ENCODE measurements around the gene SYPL1. TPM values are rescaled to one million over a fixed set of nuclear protein-coding genes. Genes with fewer than 3 reads are reported as not detected.

Gene SYPL1
- total and polyA plus RNA-seq, 4 donors, result 40.4 to 53.6 (median 45.0) TPM

DNA sequence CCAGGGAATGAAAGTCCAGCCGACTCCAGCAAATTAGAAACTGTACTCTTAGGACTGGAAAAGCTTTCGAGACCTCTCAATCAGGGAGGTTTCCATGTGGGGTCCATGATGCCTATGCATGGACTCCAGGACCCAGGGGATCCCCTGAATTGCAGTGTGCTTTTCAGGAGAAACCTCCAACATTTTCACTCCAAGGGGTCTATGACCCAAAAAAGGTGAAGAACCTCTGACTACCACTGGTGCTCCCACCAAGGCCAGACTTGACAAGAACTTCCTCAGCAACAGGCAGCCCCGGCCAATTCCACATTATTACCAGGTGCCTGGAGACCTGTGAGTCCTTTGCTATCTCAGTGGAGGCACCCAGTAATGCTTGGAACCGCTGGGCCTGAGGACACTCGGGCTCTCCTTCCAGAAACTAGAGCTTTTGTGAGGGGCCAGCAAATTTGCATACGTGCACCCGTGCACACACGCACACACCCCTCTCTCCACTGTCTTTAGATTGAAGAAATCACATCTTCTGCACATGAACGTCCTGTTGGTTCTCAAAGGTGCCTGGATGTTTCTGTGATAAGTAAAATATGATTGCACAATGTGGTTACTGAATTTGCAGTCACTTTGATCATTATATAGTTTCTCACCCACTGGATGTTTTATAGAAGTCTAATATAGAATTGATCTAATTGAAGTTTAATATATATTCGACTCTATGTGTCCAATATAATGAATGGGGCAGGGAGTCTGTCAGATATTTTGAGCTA lies 54.7 kb downstream of the SYPL1 start:
- H3K9me3 ChIP-seq (ENCODE audit: control insufficient read depth, insufficient read depth, low read length), result peaks cover 5% of the 10 kb centered on the region
- H3K4me1 ChIP-seq (ENCODE audit: control insufficient read depth, insufficient read depth, low read length), result peaks cover 30% of the 10 kb centered on the region
- no peak for DNase-seq (ENCODE audit: low read depth in 4 of 6, low spot score in 6 of 6)
- H3K36me3 ChIP-seq (ENCODE audit: control insufficient read depth, insufficient read depth, low read length), result no peaks in the 10 kb centered on the region
- WGBS (ENCODE audit: insufficient coverage), result 77% methylated on average over 6 of the region's 10 CpGs
- H3K4me3 ChIP-seq (ENCODE audit: low read depth, low read length), result no peak overlapping the region
- H3K27me3 ChIP-seq (ENCODE audit: control insufficient read depth, insufficient read depth, low read length), result peaks cover 10% of the 10 kb centered on the region
- H3K27ac ChIP-seq (ENCODE audit: low read depth, low read length), result peak overlapping the region; percentile 21

DNA sequence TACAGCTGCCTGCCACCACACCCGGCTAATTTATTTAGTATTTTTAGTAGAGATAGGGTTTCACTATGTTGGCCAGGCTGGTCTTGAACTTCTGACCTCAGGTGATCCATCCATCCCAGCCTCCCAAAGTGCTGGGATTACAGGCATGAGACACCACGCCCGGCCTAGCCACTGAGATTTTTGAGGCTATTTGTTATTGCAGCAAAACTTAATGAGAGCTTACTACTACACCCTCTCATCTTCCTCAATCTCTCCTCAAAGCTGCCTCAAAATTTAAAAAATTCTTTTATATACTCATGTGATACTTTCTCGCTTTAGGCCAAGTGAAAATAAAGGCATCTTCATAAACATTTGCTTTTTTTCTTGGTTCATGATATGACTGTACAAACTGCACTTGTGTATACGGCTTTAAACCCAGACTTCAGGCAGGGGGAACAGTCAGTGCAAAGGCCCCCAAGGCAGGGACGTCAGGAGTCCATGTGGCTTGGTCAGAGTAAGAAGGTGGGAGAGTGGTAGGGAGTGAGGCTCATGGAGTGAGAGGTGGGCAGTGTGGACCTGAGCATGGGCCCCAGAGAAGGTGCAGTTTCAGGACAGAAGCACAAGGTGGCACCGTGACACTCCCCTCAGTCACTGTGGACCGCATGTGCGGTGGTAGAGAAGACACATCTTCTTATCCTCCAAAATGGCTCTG lies 55.5 kb downstream of the SYPL1 start:
- H3K4me1 ChIP-seq (ENCODE audit: control insufficient read depth, insufficient read depth, low read length), result peaks cover 30% of the 10 kb centered on the region
- peak in 2 of 6 donors; percentile 72 to 79 for DNase-seq (ENCODE audit: low read depth in 4 of 6, low spot score in 6 of 6)
- no peak overlapping the region for H3K4me3 ChIP-seq (ENCODE audit: low read depth, low read length)
- no peak overlapping the region for H3K27ac ChIP-seq (ENCODE audit: low read depth, low read length)
- peaks cover 5% of the 10 kb centered on the region for H3K9me3 ChIP-seq (ENCODE audit: control insufficient read depth, insufficient read depth, low read length)
- H3K27me3 ChIP-seq (ENCODE audit: control insufficient read depth, insufficient read depth, low read length), result peaks cover 10% of the 10 kb centered on the region
- H3K36me3 ChIP-seq (ENCODE audit: control insufficient read depth, insufficient read depth, low read length), result no peaks in the 10 kb centered on the region
- 69% methylated on average over 6 of the region's 9 CpGs for WGBS (ENCODE audit: insufficient coverage)

DNA sequence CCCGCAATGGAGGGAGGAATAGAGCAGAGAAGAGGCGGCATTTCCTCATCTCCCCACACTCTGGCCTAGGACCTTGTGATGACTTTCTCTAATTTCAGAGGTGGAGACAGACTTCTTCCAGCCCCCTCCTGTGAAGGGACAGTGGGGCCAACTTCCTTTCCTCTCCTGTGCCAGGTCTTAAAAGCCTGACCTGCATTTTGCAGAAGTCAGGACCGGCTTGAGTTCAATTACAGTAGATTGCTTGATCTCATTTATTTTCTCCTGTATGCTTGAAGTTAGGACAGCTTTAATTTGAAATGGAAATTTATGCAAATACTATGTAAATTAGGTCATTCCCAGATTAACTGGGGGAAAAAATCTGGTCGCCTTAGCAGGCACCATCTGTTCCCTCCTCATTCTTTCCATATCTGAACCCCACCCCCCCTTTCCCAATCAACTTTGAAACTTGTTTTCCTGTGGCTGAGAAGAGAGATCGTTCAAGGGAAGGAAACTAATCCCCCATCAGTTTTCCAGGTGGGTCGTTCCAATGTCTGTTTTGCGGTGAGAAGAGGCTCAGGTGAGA lies 57.1 kb downstream of the SYPL1 start:
- 73% methylated on average over 2 of the region's 7 CpGs for WGBS (ENCODE audit: insufficient coverage)
- peaks cover 39% of the 10 kb centered on the region for H3K4me1 ChIP-seq (ENCODE audit: control insufficient read depth, insufficient read depth, low read length)
- peaks cover 9% of the 10 kb centered on the region for H3K27me3 ChIP-seq (ENCODE audit: control insufficient read depth, insufficient read depth, low read length)
- DNase-seq (ENCODE audit: low read depth in 4 of 6, low spot score in 6 of 6), result peak in 2 of 6 donors; percentile 88 to 93
- no peak overlapping the region for H3K27ac ChIP-seq (ENCODE audit: low read depth, low read length)
- no peaks in the 10 kb centered on the region for H3K36me3 ChIP-seq (ENCODE audit: control insufficient read depth, insufficient read depth, low read length)
- H3K9me3 ChIP-seq (ENCODE audit: control insufficient read depth, insufficient read depth, low read length), result no peaks in the 10 kb centered on the region
- no peak overlapping the region for H3K4me3 ChIP-seq (ENCODE audit: low read depth, low read length)

DNA sequence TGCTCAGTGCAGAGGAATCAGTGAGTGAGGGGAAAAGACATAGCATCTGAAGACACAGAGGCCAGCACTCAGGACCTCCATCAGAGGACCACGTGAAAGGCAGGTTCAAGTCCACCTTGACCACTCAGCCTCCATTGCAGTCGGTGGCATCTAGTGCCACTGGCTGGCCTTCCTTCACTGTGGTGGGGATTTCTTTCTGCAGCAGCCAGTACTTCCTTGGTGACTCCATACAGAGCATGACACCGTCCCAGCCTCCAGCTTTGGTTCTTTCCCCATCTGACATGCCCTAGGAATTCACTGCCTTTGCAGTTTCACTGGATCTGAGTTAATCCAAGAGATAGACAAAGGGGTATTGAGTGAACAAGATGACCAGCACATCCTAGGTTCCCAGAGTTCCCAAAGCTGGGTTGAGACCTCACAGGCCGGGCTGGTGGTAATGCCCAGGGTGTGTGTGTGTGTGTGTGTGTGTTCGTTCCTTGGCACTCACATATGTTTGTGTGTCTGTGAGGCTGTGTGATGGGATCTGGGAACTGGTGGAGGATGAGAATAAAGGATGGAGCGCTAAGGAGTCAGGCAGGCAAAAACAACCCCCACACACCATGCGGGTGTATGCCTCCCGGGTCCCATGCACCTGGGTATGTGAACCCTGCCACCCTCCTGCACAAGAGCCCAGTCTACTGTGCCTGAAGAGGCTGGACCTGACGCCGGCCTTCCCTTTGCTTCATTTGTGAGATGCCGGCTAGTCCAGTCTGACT lies 57.8 kb downstream of the SYPL1 start:
- Histone ChIP-seq H3K4me1 (ENCODE audit: control insufficient read depth, insufficient read depth, low read length) (peaks cover 43% of the 10 kb centered on the region), H3K27me3 (ENCODE audit: control insufficient read depth, insufficient read depth, low read length) (peaks cover 9% of the 10 kb centered on the region), H3K36me3 (ENCODE audit: control insufficient read depth, insufficient read depth, low read length) (no peaks in the 10 kb centered on the region), H3K9me3 (ENCODE audit: control insufficient read depth, insufficient read depth, low read length) (no peaks in the 10 kb centered on the region), H3K27ac (ENCODE audit: low read depth, low read length) (no peak overlapping the region), H3K4me3 (ENCODE audit: low read depth, low read length) (no peak overlapping the region)
- DNase-seq (ENCODE audit: low read depth in 4 of 6, low spot score in 6 of 6), result no peak
- 90% methylated on average over 5 of the region's 11 CpGs for WGBS (ENCODE audit: insufficient coverage)

DNA sequence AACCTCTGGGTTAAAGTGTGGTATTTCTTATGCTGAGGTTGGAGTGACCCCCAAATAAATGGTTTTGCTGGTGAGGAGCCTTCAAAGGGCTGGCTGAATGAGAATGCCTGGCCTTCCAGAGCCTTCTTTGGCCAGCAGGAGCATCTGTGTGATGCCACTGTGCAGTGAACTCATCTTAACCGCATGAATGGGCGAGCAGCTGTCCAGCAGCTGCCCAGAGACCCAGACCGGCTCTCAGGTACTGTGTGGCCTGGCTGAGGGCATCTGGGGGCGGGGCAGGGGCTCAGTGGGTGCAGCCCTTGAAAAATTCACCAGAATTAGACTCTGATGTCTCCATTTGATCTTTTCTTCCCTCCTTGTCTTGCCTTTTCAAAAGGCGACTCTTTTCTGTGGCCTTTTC lies 59.0 kb downstream of the SYPL1 start:
- no peak for DNase-seq (ENCODE audit: low read depth in 4 of 6, low spot score in 6 of 6)
- H3K27ac ChIP-seq (ENCODE audit: low read depth, low read length), result no peak overlapping the region
- no peaks in the 10 kb centered on the region for H3K36me3 ChIP-seq (ENCODE audit: control insufficient read depth, insufficient read depth, low read length)
- no peak overlapping the region for H3K4me3 ChIP-seq (ENCODE audit: low read depth, low read length)
- peaks cover 35% of the 10 kb centered on the region for H3K4me1 ChIP-seq (ENCODE audit: control insufficient read depth, insufficient read depth, low read length)
- H3K9me3 ChIP-seq (ENCODE audit: control insufficient read depth, insufficient read depth, low read length), result no peaks in the 10 kb centered on the region
- H3K27me3 ChIP-seq (ENCODE audit: control insufficient read depth, insufficient read depth, low read length), result peaks cover 9% of the 10 kb centered on the region
- 75% methylated on average over 5 of the region's 5 CpGs for WGBS (ENCODE audit: insufficient coverage)

DNA sequence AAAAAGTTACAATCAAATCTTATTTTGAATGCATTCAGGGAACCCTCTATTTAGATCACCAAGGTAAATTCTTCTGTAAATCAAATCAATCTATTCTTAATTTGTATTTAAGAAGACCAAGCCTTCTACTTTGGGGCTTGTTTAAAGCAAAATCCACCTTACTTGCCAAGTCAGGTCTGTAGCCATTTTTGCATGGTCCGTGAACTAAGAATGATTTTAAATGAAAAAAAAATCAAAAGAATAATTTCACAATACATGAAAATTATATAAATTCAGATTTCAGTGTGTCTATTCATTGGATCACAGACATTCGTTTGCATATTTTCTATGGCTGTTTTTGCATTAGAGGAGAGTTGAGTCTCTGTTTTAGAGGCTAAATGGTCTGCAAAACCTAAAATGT lies 59.4 kb downstream of the SYPL1 start:
- Histone ChIP-seq H3K36me3 (ENCODE audit: control insufficient read depth, insufficient read depth, low read length) (no peaks in the 10 kb centered on the region), H3K27me3 (ENCODE audit: control insufficient read depth, insufficient read depth, low read length) (peaks cover 9% of the 10 kb centered on the region), H3K4me3 (ENCODE audit: low read depth, low read length) (no peak overlapping the region), H3K4me1 (ENCODE audit: control insufficient read depth, insufficient read depth, low read length) (peaks cover 32% of the 10 kb centered on the region), H3K9me3 (ENCODE audit: control insufficient read depth, insufficient read depth, low read length) (no peaks in the 10 kb centered on the region), H3K27ac (ENCODE audit: low read depth, low read length) (no peak overlapping the region)
- WGBS (ENCODE audit: insufficient coverage), result 100% methylated on average over 1 of the region's 2 CpGs
- DNase-seq (ENCODE audit: low read depth in 4 of 6, low spot score in 6 of 6), result no peak

DNA sequence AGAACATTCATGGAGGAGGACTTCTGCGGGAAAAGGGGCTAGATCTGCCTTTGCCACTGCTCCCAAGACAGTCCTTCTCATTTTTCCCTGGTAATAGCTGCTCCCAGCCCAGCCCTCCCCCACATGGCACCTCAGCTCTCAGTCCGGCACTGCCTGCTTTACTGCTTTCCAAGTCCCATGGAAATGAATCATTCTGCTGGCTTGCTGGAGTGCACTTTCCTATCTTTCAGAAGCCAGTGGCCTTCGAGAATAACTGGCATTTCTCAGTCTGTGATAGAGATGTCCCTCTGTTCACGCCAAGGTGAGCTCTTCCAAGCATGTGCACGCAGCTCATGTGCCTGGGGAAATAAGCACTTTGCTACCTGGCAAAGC lies 61.4 kb downstream of the SYPL1 start:
- peak in 1 of 6 donors; percentile 49 for DNase-seq (ENCODE audit: low read depth in 4 of 6, low spot score in 6 of 6)
- 64% methylated on average over 4 of the region's 5 CpGs for WGBS (ENCODE audit: insufficient coverage)
- H3K4me3 ChIP-seq (ENCODE audit: low read depth, low read length), result no peak overlapping the region

DNA sequence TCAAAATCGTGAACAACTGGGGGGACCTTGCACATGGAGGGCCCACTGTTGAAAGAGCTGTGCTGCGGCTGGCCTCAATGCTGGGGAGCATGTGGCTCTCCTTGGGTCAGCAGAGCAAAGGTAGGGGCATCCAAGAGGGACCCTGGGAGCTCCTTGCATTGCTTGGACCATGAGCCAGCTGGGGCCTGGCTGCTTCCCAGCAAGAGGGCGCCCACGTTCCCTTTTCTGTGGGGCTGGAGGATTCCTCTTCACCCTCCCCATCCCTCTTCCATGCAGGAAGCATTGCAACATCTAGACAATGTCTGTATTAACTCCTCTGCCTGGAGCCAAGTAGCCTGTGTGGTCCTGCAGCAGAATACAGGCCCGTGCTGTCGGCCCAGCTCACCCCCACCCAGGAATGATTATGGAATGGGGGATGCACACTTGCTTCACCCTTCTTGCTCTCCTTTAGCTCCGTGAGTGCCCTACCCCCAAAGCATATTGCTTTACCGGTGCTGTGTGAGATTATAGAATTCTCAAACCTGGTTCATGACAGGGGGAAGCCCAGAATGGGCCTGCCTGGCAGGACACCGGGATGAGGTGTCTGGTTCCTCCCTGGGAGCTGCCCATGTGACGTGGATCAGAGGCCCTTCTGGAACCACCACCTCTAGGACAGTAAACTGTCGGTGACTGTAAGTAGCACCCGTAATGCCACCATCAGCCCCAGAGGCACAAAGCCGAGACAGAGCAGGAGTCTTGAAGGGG lies 61.9 kb downstream of the SYPL1 start:
- Histone ChIP-seq H3K27me3 (ENCODE audit: control insufficient read depth, insufficient read depth, low read length) (peaks cover 10% of the 10 kb centered on the region), H3K9me3 (ENCODE audit: control insufficient read depth, insufficient read depth, low read length) (no peaks in the 10 kb centered on the region), H3K27ac (ENCODE audit: low read depth, low read length) (no peak overlapping the region), H3K4me3 (ENCODE audit: low read depth, low read length) (no peak overlapping the region), H3K4me1 (ENCODE audit: control insufficient read depth, insufficient read depth, low read length) (peaks cover 22% of the 10 kb centered on the region), H3K36me3 (ENCODE audit: control insufficient read depth, insufficient read depth, low read length) (no peaks in the 10 kb centered on the region)
- DNase-seq (ENCODE audit: low read depth in 4 of 6, low spot score in 6 of 6), result no peak
- WGBS (ENCODE audit: insufficient coverage), result 77% methylated on average over 9 of the region's 13 CpGs

More for the DNA sequence above, 61.4 kb downstream of the SYPL1 start:
- Histone ChIP-seq H3K36me3 (ENCODE audit: control insufficient read depth, insufficient read depth, low read length) (no peaks in the 10 kb centered on the region), H3K9me3 (ENCODE audit: control insufficient read depth, insufficient read depth, low read length) (no peaks in the 10 kb centered on the region), H3K4me1 (ENCODE audit: control insufficient read depth, insufficient read depth, low read length) (peaks cover 27% of the 10 kb centered on the region), H3K27ac (ENCODE audit: low read depth, low read length) (no peak overlapping the region), H3K27me3 (ENCODE audit: control insufficient read depth, insufficient read depth, low read length) (peaks cover 11% of the 10 kb centered on the region)
